GM19463 (cell line): ENCODE results near the gene NPAT.
"Not testable (repeated sequence)": the region's sequence is repeated elsewhere in the genome, so short reads cannot be mapped to it uniquely, and the experiment has no call there.

ENCODE experiments used
- ATAC-seq: cut with Tn5 transposase; IDR thresholded peaks from one replicate; pipeline ENCODE4 v1.9.1; 2021; ENCODE audit warnings: mild to moderate bottlenecking, moderate library complexity; ENCODE audit not compliant: unreplicated experiment

NPAT gene

GRCh38 chr11:108220721-108221336, 1.6 kb downstream of the NPAT start:
- no peak for ATAC-seq

- no peak for ATAC-seq
Observed at GRCh38 chr11:108218912-108219783, 3.3 kb downstream of the NPAT start.

DNA sequence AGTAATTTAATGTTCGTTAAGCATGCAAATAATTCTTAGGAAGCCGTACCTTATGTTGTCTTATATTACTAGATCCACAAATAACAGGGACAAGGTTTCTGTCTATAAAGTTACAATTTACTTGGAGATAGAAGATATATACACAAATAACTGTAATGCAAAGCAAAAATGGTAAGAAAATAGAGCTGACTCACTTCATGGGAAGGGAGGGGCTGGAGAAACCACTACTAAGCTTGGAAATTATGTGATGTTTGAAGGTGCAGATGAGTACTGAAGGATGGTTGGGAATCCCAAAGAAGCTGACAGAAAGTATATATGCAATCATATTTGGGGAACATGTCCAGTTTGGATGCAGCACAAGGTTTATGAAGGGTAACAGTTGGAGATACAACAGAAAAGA, 4.0 kb downstream of the NPAT start:
- no peak for ATAC-seq

- ATAC-seq: no peak
Observed at GRCh38 chr11:108216988-108217387, 5.5 kb downstream of the NPAT start.

DNA sequence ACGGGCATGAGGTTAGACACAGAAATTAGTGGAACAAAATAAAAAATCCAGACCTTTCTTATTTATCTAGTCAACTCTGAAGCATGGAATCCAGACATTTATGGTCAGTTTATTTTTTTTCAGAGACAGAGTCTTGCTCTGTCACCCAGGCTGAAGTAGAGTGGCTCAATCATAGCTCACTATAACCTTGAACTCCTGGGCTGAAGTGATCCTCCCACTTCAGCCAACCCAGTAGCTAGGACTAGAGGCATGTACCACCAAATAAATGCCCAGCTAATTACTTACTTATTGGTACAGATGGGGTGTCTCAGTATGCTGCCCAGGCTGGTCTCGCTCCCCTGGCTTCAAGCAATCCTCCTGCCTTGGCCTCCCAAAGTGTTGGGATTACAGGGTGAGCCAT, 8.7 kb downstream of the NPAT start:
- ATAC-seq: no peak

DNA sequence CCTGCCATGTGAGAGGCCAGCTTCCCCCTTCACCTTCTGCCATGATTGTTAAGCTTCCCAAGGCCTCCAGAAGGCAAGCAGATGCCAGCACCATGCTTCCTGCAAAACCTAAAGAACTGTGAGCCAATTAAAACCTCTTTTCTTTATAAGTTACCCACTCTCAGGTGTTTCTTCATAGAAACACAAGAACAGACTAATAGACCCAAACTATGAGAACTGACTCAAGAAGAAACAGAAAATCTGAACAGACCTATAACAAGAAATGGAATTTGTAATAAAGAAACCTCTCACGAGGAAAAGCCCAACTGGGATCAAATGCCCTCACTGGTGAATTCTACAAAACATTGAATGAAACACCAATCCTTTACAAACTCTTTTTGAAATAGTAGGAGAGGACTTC, 12.0 kb downstream of the NPAT start:
- no peak for ATAC-seq

DNA sequence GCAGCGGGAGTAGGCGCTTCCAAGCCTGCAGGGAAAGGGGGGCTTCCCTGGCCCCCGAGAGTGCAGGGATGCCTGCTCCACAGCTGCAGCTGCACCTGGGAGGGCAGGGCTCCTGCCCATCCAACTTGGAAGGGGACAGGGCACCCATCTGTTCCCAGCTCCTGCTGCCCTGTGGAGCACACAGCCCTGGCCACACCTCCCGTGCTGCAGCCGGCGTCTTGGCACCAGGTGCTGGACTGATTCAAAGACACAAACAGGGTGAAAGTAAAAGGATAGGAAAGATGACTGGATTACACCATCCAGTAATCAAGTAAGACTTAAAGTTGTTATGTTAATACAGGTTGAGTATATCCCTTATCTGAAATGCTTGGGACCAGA, 14.8 kb downstream of the NPAT start:
- no peak for ATAC-seq

DNA sequence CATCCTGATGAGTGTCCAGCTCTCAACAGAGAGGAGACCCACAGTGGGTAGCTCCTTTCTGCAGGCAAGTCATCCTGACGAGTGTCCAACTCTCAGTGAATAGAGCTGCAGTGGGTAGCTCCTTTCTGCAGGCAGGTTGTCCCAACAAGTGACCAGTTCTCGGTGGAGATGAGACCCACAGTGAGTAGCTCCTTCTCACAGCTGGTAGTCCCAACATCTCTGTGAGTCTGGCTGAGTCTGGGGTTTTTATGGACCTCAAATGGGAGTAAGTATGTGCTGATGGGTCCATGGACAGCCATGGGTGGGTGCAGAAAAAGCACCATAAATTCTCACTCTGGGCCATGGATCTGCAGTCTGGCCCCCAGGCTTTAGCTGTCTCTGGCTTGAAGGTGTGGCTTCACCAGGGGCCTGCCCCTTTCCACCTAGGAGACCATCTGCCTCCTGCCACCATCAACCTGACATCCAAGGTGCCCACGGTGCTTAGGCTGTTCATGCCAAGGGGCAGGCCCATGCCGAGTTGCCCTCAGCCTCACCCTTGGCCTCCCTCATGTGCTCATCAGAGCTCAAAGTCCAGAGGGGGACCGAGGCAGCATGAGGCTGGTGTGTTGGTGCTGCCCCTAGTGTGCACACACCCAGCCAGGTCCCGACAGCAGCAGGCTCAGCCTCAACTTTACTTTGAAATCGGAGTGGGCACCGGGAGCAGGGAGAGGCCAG, 15.3 kb downstream of the NPAT start:
- ATAC-seq: no peak

- ATAC-seq: no peak
Observed at GRCh38 chr11:108206171-108206570, 16.3 kb downstream of the NPAT start.

- no peak for ATAC-seq
Observed at GRCh38 chr11:108204929-108205499, 17.4 kb downstream of the NPAT start.

- no peak for ATAC-seq
Observed at GRCh38 chr11:108204376-108204775, 18.1 kb downstream of the NPAT start.

GRCh38 chr11:108203075-108203474, 19.4 kb downstream of the NPAT start:
- no peak for ATAC-seq

- peak; percentile 84 for ATAC-seq
Observed at GRCh38 chr11:108199446-108200321, 22.8 kb downstream of the NPAT start.

DNA sequence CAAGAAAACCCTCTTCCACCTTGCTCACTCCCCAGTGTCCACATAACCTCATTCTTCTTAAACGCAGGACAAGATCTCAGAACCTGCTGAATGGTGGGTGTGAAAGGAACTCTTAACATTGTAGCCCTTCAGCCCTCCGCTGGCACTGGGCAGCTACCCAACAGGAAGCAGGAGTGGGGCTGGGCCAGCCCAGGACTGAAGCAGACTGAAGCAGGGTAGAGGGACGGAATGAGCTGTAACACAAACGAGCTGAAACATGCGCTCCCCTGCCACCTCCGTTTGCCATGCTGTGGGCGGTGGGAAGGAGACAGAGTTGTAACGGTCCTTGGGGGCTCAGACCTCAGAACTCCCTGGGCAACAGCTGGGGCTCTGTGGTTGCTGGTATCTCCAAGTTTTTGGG, 23.6 kb downstream of the NPAT start:
- ATAC-seq: no peak

DNA sequence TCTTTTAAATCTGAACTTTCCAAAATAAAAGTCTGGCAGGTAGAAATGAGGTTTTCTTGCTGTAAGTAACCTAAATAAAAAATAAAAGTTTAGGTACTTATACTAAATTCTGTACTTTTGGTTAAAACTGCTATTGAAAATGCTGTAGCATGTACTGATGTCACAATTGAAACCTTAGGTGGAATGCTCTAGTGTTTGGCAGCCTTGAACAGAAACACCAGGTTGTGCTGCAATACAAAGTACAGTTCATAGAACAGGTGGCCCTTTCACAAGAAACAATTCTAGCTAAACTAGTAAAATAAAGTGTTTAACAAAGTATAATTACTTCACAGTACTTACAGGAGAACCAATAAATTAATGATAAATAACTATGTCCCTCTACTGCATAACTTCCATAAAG, 25.1 kb downstream of the NPAT start:
- ATAC-seq: peak; percentile 26

DNA sequence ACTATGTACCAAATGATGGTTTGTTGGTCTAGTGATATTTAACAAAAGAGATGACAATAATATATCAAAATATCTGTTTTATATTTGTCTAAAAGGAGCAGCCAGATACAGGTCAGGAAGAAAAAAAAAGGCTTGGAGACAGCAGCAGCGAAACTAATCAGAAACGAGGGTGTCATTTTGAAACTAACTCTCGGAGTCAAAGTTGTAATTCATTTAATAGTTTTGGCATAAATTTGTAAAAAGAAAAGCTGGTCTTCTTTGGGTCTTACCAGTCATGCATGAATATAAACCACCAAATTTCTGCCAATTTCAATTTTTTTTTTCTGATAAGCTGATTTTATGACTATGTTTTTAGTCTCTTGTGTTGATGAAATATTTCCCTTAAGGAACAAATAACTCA, 25.5 kb downstream of the NPAT start:
- peak; percentile 24 for ATAC-seq

DNA sequence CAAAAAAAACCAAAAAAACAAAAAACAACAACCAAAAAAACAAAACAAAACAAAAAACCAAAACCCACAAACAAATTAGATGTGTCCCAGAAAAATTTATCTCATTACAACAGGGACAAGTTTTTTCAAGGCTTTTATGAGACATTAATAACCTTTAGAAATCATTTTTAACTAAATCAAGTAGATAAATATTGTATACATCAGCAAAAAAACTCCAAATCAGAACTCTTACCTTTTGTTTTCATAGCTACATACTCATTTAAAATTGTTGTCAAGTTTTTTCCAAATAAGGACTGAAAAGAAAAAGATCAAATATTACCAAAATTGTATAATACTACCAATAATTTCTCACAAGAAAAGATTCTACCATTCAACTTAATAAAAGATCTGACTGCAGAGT, 28.7 kb downstream of the NPAT start:
- no peak for ATAC-seq

- ATAC-seq: no peak
Observed at GRCh38 chr11:108177570-108177969, 44.9 kb downstream of the NPAT start.

GRCh38 chr11:108170184-108170583, 52.3 kb downstream of the NPAT start:
- no peak for ATAC-seq

GRCh38 chr11:108167624-108168023, 54.8 kb downstream of the NPAT start:
- no peak for ATAC-seq

GRCh38 chr11:108162878-108163277, 59.6 kb downstream of the NPAT start:
- ATAC-seq: not testable (repeated sequence)
